ENCODE measurements around the gene GMPR. TPM values are rescaled to one million over a fixed set of nuclear protein-coding genes. Genes with fewer than 3 reads are reported as not detected.

GMPR gene
- total and polyA plus RNA-seq, 2 donors (not counting 3 experiments of a cell fraction or from before 2014, with no cell fraction given), result 36.3 to 64.0 TPM

DNA sequence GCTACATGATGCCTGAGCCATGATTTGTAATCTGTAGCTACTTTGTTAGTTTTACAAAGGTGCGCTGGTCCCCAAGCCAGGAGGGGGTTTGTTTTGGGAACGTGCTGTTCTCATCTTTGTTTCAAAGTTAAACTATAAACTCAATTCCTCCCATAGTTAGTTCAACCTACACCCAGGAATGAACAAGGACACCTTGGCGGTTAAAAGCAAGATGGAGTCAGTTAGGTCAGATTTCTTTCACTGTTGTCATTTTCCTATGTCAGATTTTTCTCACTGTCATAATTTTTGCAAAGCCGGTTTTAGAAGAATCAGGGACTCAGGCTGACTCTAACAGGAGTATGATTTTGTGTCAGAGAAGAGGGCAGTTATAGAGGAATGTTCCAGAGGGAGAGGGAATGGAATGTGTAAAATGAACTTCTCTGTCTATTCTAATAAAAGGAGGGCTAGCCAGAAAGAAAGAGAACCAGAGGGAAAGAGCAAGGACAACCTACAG is 2.3 kb upstream of the GMPR start:
- DNase-seq (ENCODE audit: low read depth, low spot score) (no peak), FAIRE-seq (no peak)
- no peaks in the 10 kb centered on the region for H3K9me1 ChIP-seq (replicated peaks; ENCODE audit: control insufficient read depth, extremely low read depth, insufficient read depth, low read length)
- dilution Hi-C loops (cut with MboI; ENCODE audit: extremely low pct_ligation_motif_present, low sequenced_read_pairs) (no loop called here), intact Hi-C loops (cut with micrococcal nuclease) (loop anchor here (1.0 to 5.0 kb wide), 2 partner anchors 21 to 989 kb away; partner anchors contain the start of gene JARID2)
- H4K20me1 ChIP-seq (replicated peaks; ENCODE audit: control insufficient read depth, extremely low read depth, insufficient read depth, low read length), result no peaks in the 10 kb centered on the region
- TF ChIP-seq, protein P1, sequence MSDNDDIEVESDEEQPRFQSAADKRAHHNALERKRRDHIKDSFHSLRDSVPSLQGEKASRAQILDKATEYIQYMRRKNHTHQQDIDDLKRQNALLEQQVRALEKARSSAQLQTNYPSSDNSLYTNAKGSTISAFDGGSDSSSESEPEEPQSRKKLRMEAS (IDR thresholded peaks at IDR 0.05; ENCODE audit: insufficient read depth, insufficient read length), result no peak
- no peak for TF ChIP-seq JUN (IDR thresholded peaks at IDR 0.05; ENCODE audit: borderline replicate concordance, insufficient read depth, insufficient read length, low read depth)
- TF ChIP-seq, protein P2, sequence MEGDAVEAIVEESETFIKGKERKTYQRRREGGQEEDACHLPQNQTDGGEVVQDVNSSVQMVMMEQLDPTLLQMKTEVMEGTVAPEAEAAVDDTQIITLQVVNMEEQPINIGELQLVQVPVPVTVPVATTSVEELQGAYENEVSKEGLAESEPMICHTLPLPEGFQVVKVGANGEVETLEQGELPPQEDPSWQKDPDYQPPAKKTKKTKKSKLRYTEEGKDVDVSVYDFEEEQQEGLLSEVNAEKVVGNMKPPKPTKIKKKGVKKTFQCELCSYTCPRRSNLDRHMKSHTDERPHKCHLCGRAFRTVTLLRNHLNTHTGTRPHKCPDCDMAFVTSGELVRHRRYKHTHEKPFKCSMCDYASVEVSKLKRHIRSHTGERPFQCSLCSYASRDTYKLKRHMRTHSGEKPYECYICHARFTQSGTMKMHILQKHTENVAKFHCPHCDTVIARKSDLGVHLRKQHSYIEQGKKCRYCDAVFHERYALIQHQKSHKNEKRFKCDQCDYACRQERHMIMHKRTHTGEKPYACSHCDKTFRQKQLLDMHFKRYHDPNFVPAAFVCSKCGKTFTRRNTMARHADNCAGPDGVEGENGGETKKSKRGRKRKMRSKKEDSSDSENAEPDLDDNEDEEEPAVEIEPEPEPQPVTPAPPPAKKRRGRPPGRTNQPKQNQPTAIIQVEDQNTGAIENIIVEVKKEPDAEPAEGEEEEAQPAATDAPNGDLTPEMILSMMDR (IDR thresholded peaks at IDR 0.05; ENCODE audit: extremely low read depth in 1 of 2, insufficient read depth in 1 of 2, low read depth in 1 of 2, low read length in 2 of 2), result no peak
- TF ChIP-seq EZH2 (IDR thresholded peaks at IDR 0.05; ENCODE audit: borderline replicate concordance, low read depth, low read length, severe bottlenecking), result no peak
- TF ChIP-seq MYC (IDR thresholded peaks at IDR 0.05; ENCODE audit: low read depth, low read length), result no peak
- TF ChIP-seq FOS (IDR thresholded peaks at IDR 0.05; ENCODE audit: borderline replicate concordance, insufficient read depth, low read length), result no peak
- TF ChIP-seq GATA2 (IDR thresholded peaks at IDR 0.05; ENCODE audit: insufficient read depth, insufficient read length, low read depth, low read length), result no peak
- TF ChIP-seq POLR2AphosphoS5 (IDR thresholded peaks at IDR 0.05; ENCODE audit: insufficient read depth, low read depth, low read length), result no peak
- no peak for TF ChIP-seq POLR2A (IDR thresholded peaks at IDR 0.05; ENCODE audit: low read depth, low read length)
- no peaks in the 10 kb centered on the region for H3K27me3 ChIP-seq (ENCODE audit: control insufficient read depth in 2 of 2, insufficient read depth in 2 of 2, low read length in 2 of 2)
- no peak overlapping the region for H3K9ac ChIP-seq (replicated peaks; ENCODE audit: extremely low read depth, insufficient read depth, low read length)
- H3K4me1 ChIP-seq (ENCODE audit: control insufficient read depth, extremely low read depth, insufficient read depth, low read length), result peaks cover 28% of the 10 kb centered on the region
- no peak overlapping the region for H3K4me3 ChIP-seq (replicated peaks in 1 of 3; ENCODE audit: insufficient read depth in 1 of 3, low read depth in 1 of 3, low read length in 3 of 3)
- H3K9me3 ChIP-seq (replicated peaks; ENCODE audit: control insufficient read depth, insufficient read depth, low read length), result no peaks in the 10 kb centered on the region
- no TSS peak for BruUV-seq (replicated peaks)
- no peaks in the 10 kb centered on the region for H3K79me2 ChIP-seq (ENCODE audit: control insufficient read depth, insufficient read depth, low read length)
- H3K27ac ChIP-seq (ENCODE audit: insufficient read depth, low read depth, low read length), result peak overlapping the region; percentile 34
- peak overlapping the region; percentile 62 for H3K4me2 ChIP-seq (ENCODE audit: insufficient read depth, low read length)
- H2AFZ ChIP-seq (ENCODE audit: low read depth, low read length), result peak overlapping the region; percentile 23
- no peaks in the 10 kb centered on the region for H3K36me3 ChIP-seq (ENCODE audit: control insufficient read depth in 2 of 2, extremely low read depth in 1 of 2, insufficient read depth in 2 of 2, low read length in 2 of 2)
- ChIA-PET CTCF (interaction anchor here (0.7 to 5.4 kb wide), 7 partner anchors 14 to 103 kb away, joined by 3 to 29 read pairs (median 4); no protein-coding TSS in a partner anchor), POLR2A (no interaction called here)

Data from endothelial cell of umbilical vein (primary cell).